NCI-H226 (cell line): ENCODE data around the gene PACSIN2.
A peak's percentile ranks its signal among the peaks of the same experiment; 100 is the strongest.
"Not testable (repeated sequence)": the region's sequence is repeated elsewhere in the genome, so short reads cannot be mapped to it uniquely, and the experiment has no call there.

Experiments
- DNase-seq: peaks from one replicate; pipeline ENCODE4 v3.0.0-alpha.2; 2015

The PACSIN2 gene

GRCh38 chr22:43014869-43015676 lies at the start of gene PACSIN2:
Gene PACSIN2, minus strand, starts transcription at chr22:43015149. Its CDS starts 103,069 bp downstream, at chr22:42912080.
- DNase-seq = peak; percentile 87

- DNase-seq = no peak
These were observed 45.2 kb upstream of the PACSIN2 start for GRCh38 chr22:43060183-43060582.

DNA sequence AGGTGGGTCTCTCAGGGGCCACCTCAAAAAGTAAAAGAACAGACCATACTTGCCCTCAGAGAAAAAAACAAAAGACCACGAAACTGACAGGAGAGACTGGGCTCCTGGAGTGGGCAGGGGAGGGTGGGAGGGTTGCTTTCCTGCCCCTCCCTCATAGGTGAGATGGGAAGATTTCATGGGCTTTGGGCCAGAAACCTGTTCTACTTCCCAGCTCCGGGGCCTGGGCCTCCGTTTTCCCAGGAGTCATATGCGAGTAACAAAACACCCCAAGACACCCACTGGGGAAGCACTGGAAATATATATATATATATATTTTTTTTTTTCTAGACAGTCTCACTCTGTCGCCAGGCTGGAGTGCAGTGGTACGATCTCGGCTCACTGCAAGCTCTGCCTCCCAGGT lies 42.7 kb upstream of the PACSIN2 start:
- no peak for DNase-seq

- no peak for DNase-seq
These were observed 38.2 kb upstream of the PACSIN2 start for GRCh38 chr22:43053176-43053575.

DNA sequence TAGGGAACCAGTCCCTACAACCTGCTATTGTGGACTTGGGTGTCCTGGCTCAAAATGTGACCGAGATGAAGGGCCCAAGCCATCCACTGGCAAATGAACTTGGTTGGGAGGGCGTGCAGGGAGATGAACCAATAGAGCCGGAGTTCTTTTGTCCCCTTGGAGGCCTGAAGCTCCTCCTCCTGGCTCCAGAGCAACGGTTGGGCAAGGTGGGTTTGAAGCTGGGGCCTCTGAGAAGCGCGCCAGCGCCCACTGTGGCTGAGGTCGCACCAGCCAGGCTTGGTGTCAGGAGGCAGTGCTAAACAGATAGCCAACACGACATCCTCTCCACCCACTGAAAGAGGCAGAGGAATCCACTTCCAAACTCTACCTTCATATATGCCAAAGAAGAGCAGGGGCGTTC lies 36.0 kb upstream of the PACSIN2 start:
- no peak for DNase-seq

DNA sequence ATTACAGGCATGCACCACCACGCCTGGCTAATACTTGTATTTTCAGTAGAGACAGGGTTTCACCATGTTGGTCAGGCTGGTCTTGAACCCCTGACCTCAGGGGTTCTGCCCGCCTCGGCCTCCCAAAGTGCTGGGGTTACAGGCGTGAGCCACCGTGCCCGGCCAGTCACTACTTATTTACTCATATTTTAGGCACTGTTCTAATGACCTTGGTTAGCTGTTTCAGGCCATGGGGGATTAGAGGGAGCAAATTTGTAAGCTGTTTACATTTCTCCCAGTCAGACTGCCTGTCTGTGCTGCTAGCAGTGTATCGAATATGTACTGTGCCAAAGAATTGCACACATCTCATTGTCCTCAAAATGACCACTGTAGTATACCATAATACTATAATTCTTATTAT lies 32.7 kb upstream of the PACSIN2 start:
- DNase-seq = no peak

- no peak for DNase-seq
These were observed 29.4 kb upstream of the PACSIN2 start for GRCh38 chr22:43044290-43044712.

DNA sequence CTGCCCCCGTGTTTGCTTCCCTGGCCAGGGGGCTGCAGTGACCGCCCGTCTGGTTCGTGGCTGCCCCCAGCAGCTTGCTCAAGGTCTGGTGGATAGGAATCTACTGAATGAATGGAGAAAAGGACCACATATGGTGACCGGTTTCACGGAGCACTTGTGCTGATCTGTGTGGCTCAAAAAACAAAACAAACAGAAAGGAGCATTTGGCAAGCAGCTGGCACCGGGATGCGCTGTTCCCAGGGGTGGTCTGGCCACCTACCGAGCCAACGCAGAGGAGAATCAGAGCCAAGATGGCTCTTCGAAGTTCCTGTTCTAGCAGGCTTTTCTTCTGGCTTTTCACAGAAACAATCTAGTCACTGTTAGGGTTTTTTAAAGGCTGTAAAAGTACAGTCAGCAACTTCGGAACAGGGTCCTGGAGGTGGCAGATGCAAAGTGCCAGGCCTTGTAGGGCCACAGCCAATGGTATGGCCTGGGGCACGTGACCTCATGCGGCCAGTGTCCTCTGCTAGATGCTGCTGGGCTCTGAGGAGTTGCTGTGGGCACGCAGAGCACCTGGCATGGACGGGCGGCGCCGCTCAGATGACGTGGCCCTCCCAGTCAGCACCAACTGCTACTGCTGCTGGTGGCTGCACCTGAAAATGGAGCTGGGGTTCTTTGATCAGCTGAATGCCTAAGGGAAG lies 27.3 kb upstream of the PACSIN2 start:
- no peak for DNase-seq

- DNase-seq = no peak
These were observed 24.9 kb upstream of the PACSIN2 start for GRCh38 chr22:43039800-43040199.

DNA sequence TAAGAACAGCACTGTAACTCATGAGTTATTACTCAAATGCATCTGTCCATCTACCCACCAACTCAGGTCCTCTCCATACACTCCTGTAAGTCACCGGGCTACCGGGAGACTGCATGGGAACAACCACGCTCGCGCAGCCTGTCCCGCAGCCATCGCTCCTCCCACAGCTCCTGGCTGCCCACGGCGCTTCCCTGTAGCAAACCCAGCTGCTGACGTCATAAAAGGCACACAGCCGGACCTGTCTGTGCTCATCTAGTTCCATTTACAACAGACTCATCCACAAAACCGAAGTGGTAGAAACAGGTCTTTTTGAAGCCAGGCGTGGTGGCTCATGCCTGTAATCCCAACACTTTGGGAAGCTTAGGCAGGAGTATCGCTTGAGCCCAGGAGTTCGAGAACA lies 23.4 kb upstream of the PACSIN2 start:
- no peak for DNase-seq

- no peak for DNase-seq
These were observed 21.4 kb upstream of the PACSIN2 start for GRCh38 chr22:43036282-43036829.

GRCh38 chr22:43035250-43035649 lies 20.3 kb upstream of the PACSIN2 start:
- DNase-seq = no peak

GRCh38 chr22:43031617-43032016 lies 16.7 kb upstream of the PACSIN2 start:
- peak; percentile 13 for DNase-seq

GRCh38 chr22:43018615-43019014 lies 3.7 kb upstream of the PACSIN2 start:
- no peak for DNase-seq

DNA sequence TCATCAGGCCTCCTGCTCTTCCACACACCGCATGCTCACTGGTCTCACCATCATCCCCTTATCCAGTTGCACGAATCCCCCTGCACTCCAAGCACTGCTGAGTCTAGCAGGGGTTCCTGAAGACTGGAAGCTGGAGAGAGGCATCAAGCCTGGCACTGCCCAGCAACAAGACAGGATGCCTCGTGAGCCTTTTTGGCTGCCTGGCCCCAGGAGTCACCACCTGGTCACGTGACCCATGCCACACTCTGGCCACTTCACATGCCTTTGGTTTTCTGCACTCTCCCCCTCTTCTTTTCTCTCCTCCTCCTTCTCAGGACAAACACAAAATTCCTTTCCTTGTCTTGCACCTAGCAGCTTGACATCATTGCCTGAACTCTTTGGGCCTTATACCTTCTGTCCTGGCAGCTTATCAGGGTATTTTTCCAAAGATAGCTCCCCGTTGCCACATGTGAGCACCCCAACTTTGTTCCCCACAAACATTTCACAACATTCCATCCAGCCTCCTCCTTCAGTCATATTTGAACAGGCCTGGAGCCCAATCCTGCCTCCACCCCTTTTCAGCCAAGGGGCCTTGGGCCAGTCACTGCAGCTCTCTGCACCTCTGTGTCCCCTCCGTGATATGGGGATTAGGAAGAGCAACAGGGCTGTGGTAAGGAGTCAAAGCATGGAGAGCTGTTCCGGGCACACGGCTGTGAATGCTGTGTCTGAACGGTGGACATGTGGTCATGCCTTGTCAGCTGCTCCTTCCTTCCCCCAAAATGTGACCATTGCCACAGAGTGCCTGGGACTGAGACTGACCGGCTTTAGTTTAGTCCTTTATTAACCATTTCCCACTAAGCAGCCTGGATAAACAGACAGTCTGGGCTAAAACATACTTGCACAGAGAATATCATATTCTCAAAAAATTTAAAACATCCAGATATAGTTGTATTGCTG lies 2.8 kb upstream of the PACSIN2 start:
- no peak for DNase-seq

DNA sequence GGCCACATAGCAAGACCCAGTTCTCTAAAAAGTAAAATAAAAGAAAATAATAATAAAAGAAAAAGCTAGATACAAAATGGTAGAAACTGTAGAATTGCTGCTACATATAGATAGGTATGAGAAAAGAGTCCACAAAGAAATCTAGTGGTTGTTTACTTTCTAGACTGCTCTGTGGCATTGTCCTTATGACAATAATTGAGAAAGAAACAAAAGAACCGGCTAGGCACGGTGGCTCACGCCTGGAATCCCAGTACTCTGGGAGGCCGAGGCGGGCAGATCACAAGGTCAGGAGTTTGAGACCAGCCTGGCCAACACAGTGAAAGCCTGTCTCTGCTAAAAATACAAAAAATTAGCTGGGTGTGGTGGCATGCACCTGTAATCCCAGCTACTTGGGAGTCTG lies 1.2 kb upstream of the PACSIN2 start:
- DNase-seq = not testable (repeated sequence)

DNA sequence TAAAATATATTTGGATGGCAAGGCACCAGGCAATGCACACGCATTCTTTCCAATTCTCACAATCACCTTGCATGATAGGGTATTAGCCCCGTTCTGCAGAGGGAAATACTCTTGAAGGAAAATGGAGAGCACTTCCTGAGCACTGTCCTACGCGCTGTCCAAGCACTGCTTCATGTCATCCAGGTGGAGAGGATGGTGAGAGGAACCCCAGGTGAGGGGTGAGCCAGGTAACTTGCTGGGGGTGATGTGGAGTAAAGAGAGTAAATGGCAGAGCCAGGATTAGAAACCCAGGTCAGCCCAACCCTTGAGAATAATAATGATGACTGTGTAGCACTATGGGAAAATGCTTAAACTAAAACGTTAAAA lies 711 bp upstream of the PACSIN2 start:
- no peak for DNase-seq

- no peak for DNase-seq
These were observed 557 bp downstream of the PACSIN2 start for GRCh38 chr22:43014316-43014868.

DNA sequence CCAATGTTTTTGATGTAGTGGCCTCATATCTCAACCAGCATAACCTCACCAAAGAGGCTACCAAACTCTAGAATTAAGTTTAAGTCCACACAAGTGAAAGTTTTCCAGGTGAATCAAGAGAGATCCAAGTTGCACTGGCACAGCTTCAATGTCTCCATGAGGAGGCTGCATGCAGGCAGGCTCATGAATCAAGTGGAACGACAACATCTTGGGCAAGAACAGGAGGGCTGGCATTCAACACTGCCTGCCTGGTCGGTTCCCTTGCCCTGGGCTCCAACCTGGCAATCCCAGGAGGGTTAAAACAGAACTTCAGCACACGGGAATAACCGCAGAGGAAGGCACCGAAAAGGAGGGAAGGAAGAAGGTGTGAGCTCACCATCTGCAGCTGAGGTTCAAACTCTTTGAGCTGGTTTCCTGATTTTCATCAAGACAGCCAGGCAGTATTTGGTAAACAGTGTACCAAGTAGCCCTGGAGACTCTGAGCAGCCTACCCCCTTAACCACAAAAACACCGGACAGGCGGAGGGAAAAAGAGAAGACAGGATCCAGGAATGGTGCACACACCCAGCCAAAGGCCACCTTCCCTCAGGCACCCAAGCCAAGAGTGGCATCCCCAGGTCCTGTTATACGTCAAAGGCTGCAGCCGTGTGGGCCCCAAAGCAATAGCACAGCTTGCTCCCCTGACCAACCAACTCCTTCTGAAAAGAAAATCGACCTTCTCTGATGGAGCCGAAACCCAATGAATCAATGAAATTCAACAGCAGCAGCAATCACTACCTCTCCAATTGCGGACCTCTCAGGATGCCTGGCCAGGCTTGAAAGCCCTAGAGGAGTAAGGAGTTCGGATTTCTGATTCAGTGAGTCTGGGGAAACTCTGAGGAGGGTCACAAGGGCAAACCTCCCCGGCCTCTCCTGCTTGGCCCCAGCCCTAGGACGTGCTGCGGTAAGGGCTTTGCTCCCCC lies 1.3 kb downstream of the PACSIN2 start:
- DNase-seq = peak; percentile 41

- DNase-seq = no peak
These were observed 2.6 kb downstream of the PACSIN2 start for GRCh38 chr22:43012390-43012789.

- DNase-seq = peak; percentile 21
These were observed 3.9 kb downstream of the PACSIN2 start for GRCh38 chr22:43011079-43011478.
